Coronary artery (tissue), 2 donors: Measurements from ENCODE around the gene WDR37.
"Not testable (repeated sequence)": the region's sequence is repeated elsewhere in the genome, so short reads cannot be mapped to it uniquely, and the experiment has no call there.

Experiments
- DNase-seq: peaks from one replicate; pipeline ENCODE4 v3.0.0-alpha.2; 2017; ENCODE audit warnings: low spot score
- H3K27ac ChIP-seq, 2 donors: fragments of 200-600 bp; sonication (generic); one replicate each; pipeline ENCODE4 v1.5.1; 2016 to 2019
- H3K4me3 ChIP-seq: fragments of 200-600 bp; sonication (generic); 2 replicates; pipeline ENCODE4 v1.5.1; 2016; ENCODE audit warnings: mild to moderate bottlenecking, moderate library complexity
- CTCF ChIP-seq: fragments of 200-600 bp; sonication (generic); IDR thresholded peaks from one replicate; pipeline ENCODE4 v1.5.1; 2019; ENCODE audit warnings: antibody characterized with exemption

Gene WDR37

GRCh38 chr10:1159131-1160061 lies 103.2 kb downstream of the WDR37 start:
- DNase-seq: peak; percentile 62
- Histone ChIP-seq H3K4me3 (no peak overlapping the region), H3K27ac (no peak overlapping the region)
- no peak for TF ChIP-seq CTCF

- no peak overlapping the region for H3K27ac ChIP-seq
- H3K4me3 ChIP-seq: no peak overlapping the region
- TF ChIP-seq CTCF: no peak
- peak; percentile 52 for DNase-seq
Measured at GRCh38 chr10:1160561-1161314, 104.6 kb downstream of the WDR37 start.

- H3K4me3 ChIP-seq, DNase-seq, H3K27ac ChIP-seq: not testable (repeated sequence)
Measured at GRCh38 chr10:1161315-1161673, 105.1 kb downstream of the WDR37 start.

GRCh38 chr10:1162481-1163203 lies 106.5 kb downstream of the WDR37 start:
- DNase-seq: no peak
- no peak for TF ChIP-seq CTCF
- H3K27ac ChIP-seq: no peak overlapping the region
- no peak overlapping the region for H3K4me3 ChIP-seq

- no peak for TF ChIP-seq CTCF
- no peak overlapping the region for H3K4me3 ChIP-seq
- no peak for DNase-seq
- H3K27ac ChIP-seq: no peak overlapping the region
Measured at GRCh38 chr10:1163204-1163660, 107.0 kb downstream of the WDR37 start.

- no peak for TF ChIP-seq CTCF
- no peak for DNase-seq
- H3K27ac ChIP-seq: no peak overlapping the region
- H3K4me3 ChIP-seq: no peak overlapping the region
Measured at GRCh38 chr10:1163831-1164230, 107.6 kb downstream of the WDR37 start.
